Peyer's patch (tissue), 4 donors: ENCODE results near the gene GPR108.

ENCODE experiments used
- POLR2A ChIP-seq, 2 donors: fragments of 450-650 bp; IDR thresholded peaks; one replicate each; pipeline ENCODE4 v1.5.1; 2017; ENCODE audit warnings: antibody characterized with exemption in 2 of 2, mild to moderate bottlenecking in 2 of 2, moderate library complexity in 2 of 2
- TF ChIP-seq, protein P1 (sequence below), 6 experiments: fragments of 450-650 bp in 4 of 6; fragments of 200-600 bp in 2 of 6; sonication (generic) in 1 of 6; IDR thresholded peaks; one replicate each; pipeline ENCODE4 v1.5.1; 2017 to 2019; ENCODE audit warnings: antibody characterized with exemption in 6 of 6, mild to moderate bottlenecking in 3 of 6, moderate library complexity in 1 of 6

DNA sequence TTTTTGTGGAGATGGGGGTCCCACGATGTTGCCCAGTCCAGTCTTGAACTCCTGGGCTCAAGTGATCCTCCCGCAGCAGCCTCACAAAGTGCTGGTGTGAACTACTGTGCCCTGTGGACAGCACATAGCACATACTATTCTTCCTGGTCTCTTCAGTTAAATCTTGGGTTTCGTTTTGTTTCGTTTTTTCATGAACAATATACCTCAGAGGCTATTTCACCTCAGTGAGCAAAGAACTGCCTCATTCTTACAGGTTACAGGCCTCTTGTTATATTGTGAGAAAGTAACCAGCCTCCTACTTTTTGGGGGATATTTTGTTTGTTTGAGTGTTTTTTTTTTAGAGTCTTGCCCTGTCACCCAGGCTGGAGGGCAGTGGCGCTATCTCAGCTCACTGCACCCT is 15.6 kb downstream of the GPR108 start:
- TF ChIP-seq, protein P1, sequence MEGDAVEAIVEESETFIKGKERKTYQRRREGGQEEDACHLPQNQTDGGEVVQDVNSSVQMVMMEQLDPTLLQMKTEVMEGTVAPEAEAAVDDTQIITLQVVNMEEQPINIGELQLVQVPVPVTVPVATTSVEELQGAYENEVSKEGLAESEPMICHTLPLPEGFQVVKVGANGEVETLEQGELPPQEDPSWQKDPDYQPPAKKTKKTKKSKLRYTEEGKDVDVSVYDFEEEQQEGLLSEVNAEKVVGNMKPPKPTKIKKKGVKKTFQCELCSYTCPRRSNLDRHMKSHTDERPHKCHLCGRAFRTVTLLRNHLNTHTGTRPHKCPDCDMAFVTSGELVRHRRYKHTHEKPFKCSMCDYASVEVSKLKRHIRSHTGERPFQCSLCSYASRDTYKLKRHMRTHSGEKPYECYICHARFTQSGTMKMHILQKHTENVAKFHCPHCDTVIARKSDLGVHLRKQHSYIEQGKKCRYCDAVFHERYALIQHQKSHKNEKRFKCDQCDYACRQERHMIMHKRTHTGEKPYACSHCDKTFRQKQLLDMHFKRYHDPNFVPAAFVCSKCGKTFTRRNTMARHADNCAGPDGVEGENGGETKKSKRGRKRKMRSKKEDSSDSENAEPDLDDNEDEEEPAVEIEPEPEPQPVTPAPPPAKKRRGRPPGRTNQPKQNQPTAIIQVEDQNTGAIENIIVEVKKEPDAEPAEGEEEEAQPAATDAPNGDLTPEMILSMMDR (IDR thresholded peaks at IDR 0.05), result no peak
- TF ChIP-seq POLR2A (IDR thresholded peaks at IDR 0.05), result no peak
